ENCODE data around the gene CYLD. TPM values are rescaled to one million over a fixed set of nuclear protein-coding genes. Genes with fewer than 3 reads are reported as not detected.

The CYLD gene
- total and polyA plus RNA-seq, 2 donors from 2014 or later: 8.9 to 48.0 TPM

GRCh38 chr16:50814052-50814451 is 72.2 kb downstream of the CYLD start:
- no peaks in the 10 kb centered on the region for H3K27me3 ChIP-seq (ENCODE audit: control insufficient read depth, insufficient read depth, low read length)
- no peak overlapping the region for H3K27ac ChIP-seq (ENCODE audit: low read depth in 2 of 2, low read length in 2 of 2)
- H3K9ac ChIP-seq (ENCODE audit: low read length in 3 of 3): no peak overlapping the region
- TF ChIP-seq CTCF (IDR thresholded peaks at IDR 0.05; ENCODE audit: borderline replicate concordance, extremely low read depth, insufficient read depth): no peak
- no peak for FAIRE-seq
- H3K4me1 ChIP-seq (ENCODE audit: control insufficient read depth in 2 of 3, insufficient read depth in 2 of 3, low read depth in 1 of 3, low read length in 3 of 3): no peaks in the 10 kb centered on the region
- no peak overlapping the region for H3K4me3 ChIP-seq (ENCODE audit: low read length in 3 of 3)
- peak in 1 of 5 donors; percentile 3 for DNase-seq
- H3K9me3 ChIP-seq (ENCODE audit: control insufficient read depth in 2 of 3, insufficient read depth in 1 of 3, low read length in 3 of 3): no peaks in the 10 kb centered on the region
- no peaks in the 10 kb centered on the region for H3K36me3 ChIP-seq (ENCODE audit: control insufficient read depth in 2 of 3, insufficient read depth in 3 of 3, low read length in 3 of 3)
- intact Hi-C loops (cut with DNase I): no loop called here

GRCh38 chr16:50814541-50814940 is 72.7 kb downstream of the CYLD start:
- Histone ChIP-seq H3K9me3 (ENCODE audit: control insufficient read depth in 2 of 3, insufficient read depth in 1 of 3, low read length in 3 of 3) (no peaks in the 10 kb centered on the region), H3K36me3 (ENCODE audit: control insufficient read depth in 2 of 3, insufficient read depth in 3 of 3, low read length in 3 of 3) (no peaks in the 10 kb centered on the region), H3K27me3 (ENCODE audit: control insufficient read depth, insufficient read depth, low read length) (no peaks in the 10 kb centered on the region), H3K4me1 (ENCODE audit: control insufficient read depth in 2 of 3, insufficient read depth in 2 of 3, low read depth in 1 of 3, low read length in 3 of 3) (no peaks in the 10 kb centered on the region), H3K9ac (ENCODE audit: low read length in 3 of 3) (no peak overlapping the region), H3K4me3 (ENCODE audit: low read length in 3 of 3) (no peak overlapping the region), H3K27ac (ENCODE audit: low read depth in 2 of 2, low read length in 2 of 2) (no peak overlapping the region)
- FAIRE-seq: no peak
- no peak for TF ChIP-seq CTCF (IDR thresholded peaks at IDR 0.05; ENCODE audit: borderline replicate concordance, extremely low read depth, insufficient read depth)
- DNase-seq: peak in 1 of 5 donors; percentile 23
- intact Hi-C loops (cut with DNase I): no loop called here

- no peak for TF ChIP-seq CTCF (IDR thresholded peaks at IDR 0.05; ENCODE audit: borderline replicate concordance, extremely low read depth, insufficient read depth)
- FAIRE-seq: no peak
- no peaks in the 10 kb centered on the region for H3K4me1 ChIP-seq (ENCODE audit: control insufficient read depth in 2 of 3, insufficient read depth in 2 of 3, low read depth in 1 of 3, low read length in 3 of 3)
- intact Hi-C loops (cut with DNase I): no loop called here
- no peaks in the 10 kb centered on the region for H3K27me3 ChIP-seq (ENCODE audit: control insufficient read depth, insufficient read depth, low read length)
- H3K4me3 ChIP-seq (ENCODE audit: low read length in 3 of 3): no peak overlapping the region
- no peak overlapping the region for H3K27ac ChIP-seq (ENCODE audit: low read depth in 2 of 2, low read length in 2 of 2)
- peak in 1 of 5 donors; percentile 9 for DNase-seq
- no peaks in the 10 kb centered on the region for H3K9me3 ChIP-seq (ENCODE audit: control insufficient read depth in 2 of 3, insufficient read depth in 1 of 3, low read length in 3 of 3)
- H3K9ac ChIP-seq (ENCODE audit: low read length in 3 of 3): no peak overlapping the region
- no peaks in the 10 kb centered on the region for H3K36me3 ChIP-seq (ENCODE audit: control insufficient read depth in 2 of 3, insufficient read depth in 3 of 3, low read length in 3 of 3)
Observed at GRCh38 chr16:50815382-50815781, 73.5 kb downstream of the CYLD start.

- Histone ChIP-seq H3K27me3 (ENCODE audit: control insufficient read depth, insufficient read depth, low read length) (no peaks in the 10 kb centered on the region), H3K4me3 (ENCODE audit: low read length in 3 of 3) (no peak overlapping the region), H3K36me3 (ENCODE audit: control insufficient read depth in 2 of 3, insufficient read depth in 3 of 3, low read length in 3 of 3) (no peaks in the 10 kb centered on the region), H3K9me3 (ENCODE audit: control insufficient read depth in 2 of 3, insufficient read depth in 1 of 3, low read length in 3 of 3) (no peaks in the 10 kb centered on the region), H3K9ac (ENCODE audit: low read length in 3 of 3) (no peak overlapping the region), H3K27ac (ENCODE audit: low read depth in 2 of 2, low read length in 2 of 2) (no peak overlapping the region), H3K4me1 (ENCODE audit: control insufficient read depth in 2 of 3, insufficient read depth in 2 of 3, low read depth in 1 of 3, low read length in 3 of 3) (no peaks in the 10 kb centered on the region)
- DNase-seq: peak in 1 of 5 donors; percentile 12
- TF ChIP-seq CTCF (IDR thresholded peaks at IDR 0.05; ENCODE audit: borderline replicate concordance, extremely low read depth, insufficient read depth): no peak
- intact Hi-C loops (cut with DNase I): no loop called here
- no peak for FAIRE-seq
Observed at GRCh38 chr16:50816901-50817555, 75.1 kb downstream of the CYLD start.
